WTC11 (cell line): ENCODE data around the gene SMYD5.
"Not testable (repeated sequence)": the region's sequence is repeated elsewhere in the genome, so short reads cannot be mapped to it uniquely, and the experiment has no call there.

Experiments used
- CBFB ChIP-seq: sonication (generic); formaldehyde crosslinking; IDR thresholded peaks from 2 replicates; pipeline ENCODE4 v1.8.1; 2022; ENCODE audit warnings: mild to moderate bottlenecking, low read depth, missing genetic modification reagents
- NR3C1 ChIP-seq: sonication (generic); formaldehyde crosslinking; conservative IDR thresholded peaks from 2 replicates; pipeline ENCODE4 v1.8.1; 2023; ENCODE audit warnings: low read depth, mild to moderate bottlenecking, missing genetic modification reagents
- RELA ChIP-seq: sonication (generic); formaldehyde crosslinking; IDR thresholded peaks from 2 replicates; pipeline ENCODE4 v1.8.1; 2022; ENCODE audit warnings: missing genetic modification reagents, mild to moderate bottlenecking, borderline replicate concordance
- ZNF263 ChIP-seq: sonication (generic); formaldehyde crosslinking; IDR thresholded peaks from 2 replicates; pipeline ENCODE4 v1.8.1; 2022; ENCODE audit warnings: low read depth, mild to moderate bottlenecking, moderate library complexity, missing genetic modification reagents
- TF ChIP-seq, protein P1 (sequence below): fragments of 200-600 bp; IDR thresholded peaks from 2 replicates; pipeline ENCODE4 v1.8.0; 2022; ENCODE audit warnings: antibody characterized with exemption
- TF ChIP-seq, protein P2 (sequence below): sonication (generic); formaldehyde crosslinking; IDR thresholded peaks from 2 replicates; pipeline ENCODE4 v1.8.1; 2022; ENCODE audit warnings: missing genetic modification reagents, borderline replicate concordance
- TF ChIP-seq, protein P3 (sequence below): fragments of 250-450 bp; sonication (Bioruptor Pico); IDR thresholded peaks from 2 replicates; pipeline ENCODE4 v2.1.2; 2022; ENCODE audit warnings: mild to moderate bottlenecking, moderate library complexity

DNA sequence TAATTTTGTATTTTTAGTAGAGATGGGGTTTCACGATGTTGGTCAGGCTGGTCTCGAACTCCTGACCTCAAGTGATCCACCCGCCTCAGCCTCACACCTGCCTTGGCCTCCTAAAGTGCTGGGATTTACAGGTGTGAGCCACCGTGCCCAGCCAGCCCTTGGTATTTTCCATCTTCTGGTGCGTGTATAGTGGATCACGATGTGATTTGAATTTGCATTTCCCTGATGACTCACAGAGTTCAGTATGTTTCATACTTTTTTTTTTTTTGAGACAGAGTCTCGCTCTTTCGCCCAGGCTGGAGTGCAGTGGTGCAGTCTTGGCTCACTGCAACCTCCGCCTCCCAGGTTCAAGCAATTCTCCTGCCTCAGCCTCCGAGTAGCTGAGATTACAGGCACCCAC lies 13.8 kb upstream of the SMYD5 start:
- TF ChIP-seq, protein P1, sequence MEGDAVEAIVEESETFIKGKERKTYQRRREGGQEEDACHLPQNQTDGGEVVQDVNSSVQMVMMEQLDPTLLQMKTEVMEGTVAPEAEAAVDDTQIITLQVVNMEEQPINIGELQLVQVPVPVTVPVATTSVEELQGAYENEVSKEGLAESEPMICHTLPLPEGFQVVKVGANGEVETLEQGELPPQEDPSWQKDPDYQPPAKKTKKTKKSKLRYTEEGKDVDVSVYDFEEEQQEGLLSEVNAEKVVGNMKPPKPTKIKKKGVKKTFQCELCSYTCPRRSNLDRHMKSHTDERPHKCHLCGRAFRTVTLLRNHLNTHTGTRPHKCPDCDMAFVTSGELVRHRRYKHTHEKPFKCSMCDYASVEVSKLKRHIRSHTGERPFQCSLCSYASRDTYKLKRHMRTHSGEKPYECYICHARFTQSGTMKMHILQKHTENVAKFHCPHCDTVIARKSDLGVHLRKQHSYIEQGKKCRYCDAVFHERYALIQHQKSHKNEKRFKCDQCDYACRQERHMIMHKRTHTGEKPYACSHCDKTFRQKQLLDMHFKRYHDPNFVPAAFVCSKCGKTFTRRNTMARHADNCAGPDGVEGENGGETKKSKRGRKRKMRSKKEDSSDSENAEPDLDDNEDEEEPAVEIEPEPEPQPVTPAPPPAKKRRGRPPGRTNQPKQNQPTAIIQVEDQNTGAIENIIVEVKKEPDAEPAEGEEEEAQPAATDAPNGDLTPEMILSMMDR, result not testable (repeated sequence)
- not testable (repeated sequence) for TF ChIP-seq RELA; ZNF263 (CRISPR knock-in tag); CBFB; NR3C1 (CRISPR knock-in tag)
- TF ChIP-seq, protein P2, sequence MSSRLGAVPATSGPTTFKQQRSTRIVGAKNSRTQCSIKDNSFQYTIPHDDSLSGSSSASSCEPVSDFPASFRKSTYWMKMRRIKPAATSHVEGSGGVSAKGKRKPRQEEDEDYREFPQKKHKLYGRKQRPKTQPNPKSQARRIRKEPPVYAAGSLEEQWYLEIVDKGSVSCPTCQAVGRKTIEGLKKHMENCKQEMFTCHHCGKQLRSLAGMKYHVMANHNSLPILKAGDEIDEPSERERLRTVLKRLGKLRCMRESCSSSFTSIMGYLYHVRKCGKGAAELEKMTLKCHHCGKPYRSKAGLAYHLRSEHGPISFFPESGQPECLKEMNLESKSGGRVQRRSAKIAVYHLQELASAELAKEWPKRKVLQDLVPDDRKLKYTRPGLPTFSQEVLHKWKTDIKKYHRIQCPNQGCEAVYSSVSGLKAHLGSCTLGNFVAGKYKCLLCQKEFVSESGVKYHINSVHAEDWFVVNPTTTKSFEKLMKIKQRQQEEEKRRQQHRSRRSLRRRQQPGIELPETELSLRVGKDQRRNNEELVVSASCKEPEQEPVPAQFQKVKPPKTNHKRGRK, result not testable (repeated sequence)
- TF ChIP-seq, protein P3, sequence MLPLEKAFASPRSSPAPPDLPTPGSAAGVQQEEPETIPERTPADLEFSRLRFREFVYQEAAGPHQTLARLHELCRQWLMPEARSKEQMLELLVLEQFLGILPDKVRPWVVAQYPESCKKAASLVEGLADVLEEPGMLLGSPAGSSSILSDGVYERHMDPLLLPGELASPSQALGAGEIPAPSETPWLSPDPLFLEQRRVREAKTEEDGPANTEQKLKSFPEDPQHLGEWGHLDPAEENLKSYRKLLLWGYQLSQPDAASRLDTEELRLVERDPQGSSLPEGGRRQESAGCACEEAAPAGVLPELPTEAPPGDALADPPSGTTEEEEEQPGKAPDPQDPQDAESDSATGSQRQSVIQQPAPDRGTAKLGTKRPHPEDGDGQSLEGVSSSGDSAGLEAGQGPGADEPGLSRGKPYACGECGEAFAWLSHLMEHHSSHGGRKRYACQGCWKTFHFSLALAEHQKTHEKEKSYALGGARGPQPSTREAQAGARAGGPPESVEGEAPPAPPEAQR (CRISPR knock-in tag), result not testable (repeated sequence)
